ENCODE results near the gene PIM1. TPM values are rescaled to one million over a fixed set of nuclear protein-coding genes. Genes with fewer than 3 reads are reported as not detected.
A peak's percentile ranks its signal among the peaks of the same experiment; 100 is the strongest.

Gene PIM1
- total and polyA plus RNA-seq, 9 of the 15 experiments (the other 6 are each of a cell fraction or from before 2014, with no cell fraction given): 19.0 to 789 (median 212) TPM

GRCh38 chr6:37137201-37138090 lies 32.5 kb upstream of the PIM1 start (continued):
- TF ChIP-seq, protein P1, sequence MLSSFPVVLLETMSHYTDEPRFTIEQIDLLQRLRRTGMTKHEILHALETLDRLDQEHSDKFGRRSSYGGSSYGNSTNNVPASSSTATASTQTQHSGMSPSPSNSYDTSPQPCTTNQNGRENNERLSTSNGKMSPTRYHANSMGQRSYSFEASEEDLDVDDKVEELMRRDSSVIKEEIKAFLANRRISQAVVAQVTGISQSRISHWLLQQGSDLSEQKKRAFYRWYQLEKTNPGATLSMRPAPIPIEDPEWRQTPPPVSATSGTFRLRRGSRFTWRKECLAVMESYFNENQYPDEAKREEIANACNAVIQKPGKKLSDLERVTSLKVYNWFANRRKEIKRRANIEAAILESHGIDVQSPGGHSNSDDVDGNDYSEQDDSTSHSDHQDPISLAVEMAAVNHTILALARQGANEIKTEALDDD (IDR thresholded peaks at IDR 0.05): 0 out of 2 replicates have a peak, but pooled peaks have one; percentile 14
- TF ChIP-seq, protein P2, sequence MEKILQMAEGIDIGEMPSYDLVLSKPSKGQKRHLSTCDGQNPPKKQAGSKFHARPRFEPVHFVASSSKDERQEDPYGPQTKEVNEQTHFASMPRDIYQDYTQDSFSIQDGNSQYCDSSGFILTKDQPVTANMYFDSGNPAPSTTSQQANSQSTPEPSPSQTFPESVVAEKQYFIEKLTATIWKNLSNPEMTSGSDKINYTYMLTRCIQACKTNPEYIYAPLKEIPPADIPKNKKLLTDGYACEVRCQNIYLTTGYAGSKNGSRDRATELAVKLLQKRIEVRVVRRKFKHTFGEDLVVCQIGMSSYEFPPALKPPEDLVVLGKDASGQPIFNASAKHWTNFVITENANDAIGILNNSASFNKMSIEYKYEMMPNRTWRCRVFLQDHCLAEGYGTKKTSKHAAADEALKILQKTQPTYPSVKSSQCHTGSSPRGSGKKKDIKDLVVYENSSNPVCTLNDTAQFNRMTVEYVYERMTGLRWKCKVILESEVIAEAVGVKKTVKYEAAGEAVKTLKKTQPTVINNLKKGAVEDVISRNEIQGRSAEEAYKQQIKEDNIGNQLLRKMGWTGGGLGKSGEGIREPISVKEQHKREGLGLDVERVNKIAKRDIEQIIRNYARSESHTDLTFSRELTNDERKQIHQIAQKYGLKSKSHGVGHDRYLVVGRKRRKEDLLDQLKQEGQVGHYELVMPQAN (IDR thresholded peaks at IDR 0.05; ENCODE audit: borderline replicate concordance): no peak
- TF ChIP-seq MBD2 (IDR thresholded peaks at IDR 0.05; ENCODE audit: borderline replicate concordance, low read depth) (no peak), FUS (optimal IDR thresholded peaks at IDR 0.05; ENCODE audit: low read depth, low read length) (no peak), ZBTB7A (IDR thresholded peaks at IDR 0.05; ENCODE audit: borderline replicate concordance, control insufficient read depth, low read depth, low read length) (0 out of 2 replicates have a peak, but pooled peaks have one; percentile 22), TARDBP (IDR thresholded peaks at IDR 0.05) (no peak), ARHGAP35 (IDR thresholded peaks at IDR 0.05; ENCODE audit: partially characterized antibody) (no peak), BRD9 (IDR thresholded peaks at IDR 0.05; ENCODE audit: low read depth, partially characterized antibody) (no peak), DPF2 (IDR thresholded peaks at IDR 0.05) (no peak), E2F6 (IDR thresholded peaks at IDR 0.05; ENCODE audit: borderline replicate concordance in 1 of 2, extremely low read depth in 1 of 2, insufficient read depth in 1 of 2, insufficient read length in 1 of 2, low read depth in 1 of 2, low read length in 1 of 2, poor library complexity in 1 of 2, severe bottlenecking in 1 of 2) (peak in 1 of 2 experiments; percentile 37), ZSCAN32 (CRISPR knock-in tag; IDR thresholded peaks at IDR 0.05) (no peak), ZNF354B (CRISPR knock-in tag; IDR thresholded peaks at IDR 0.05) (no peak), CBX5 (IDR thresholded peaks at IDR 0.05; ENCODE audit: borderline replicate concordance, low read depth) (no peak), HDAC1 (IDR thresholded peaks at IDR 0.05) (peak in 1 of 2 experiments; percentile 43; a peak in 1 of 4 replicates), ZBTB8A (IDR thresholded peaks at IDR 0.05; ENCODE audit: partially characterized antibody) (no peak), BMI1 (IDR thresholded peaks at IDR 0.05; ENCODE audit: low read length) (no peak), CTBP1 (IDR thresholded peaks at IDR 0.05; ENCODE audit: borderline replicate concordance) (peak; percentile 38; the same call in 1 of the 2 replicates), ZNF77 (CRISPR knock-in tag; IDR thresholded peaks at IDR 0.05) (no peak), GATA2 (CRISPR knock-in tag; IDR thresholded peaks at IDR 0.05) (no peak)
- TF ChIP-seq, protein P3, sequence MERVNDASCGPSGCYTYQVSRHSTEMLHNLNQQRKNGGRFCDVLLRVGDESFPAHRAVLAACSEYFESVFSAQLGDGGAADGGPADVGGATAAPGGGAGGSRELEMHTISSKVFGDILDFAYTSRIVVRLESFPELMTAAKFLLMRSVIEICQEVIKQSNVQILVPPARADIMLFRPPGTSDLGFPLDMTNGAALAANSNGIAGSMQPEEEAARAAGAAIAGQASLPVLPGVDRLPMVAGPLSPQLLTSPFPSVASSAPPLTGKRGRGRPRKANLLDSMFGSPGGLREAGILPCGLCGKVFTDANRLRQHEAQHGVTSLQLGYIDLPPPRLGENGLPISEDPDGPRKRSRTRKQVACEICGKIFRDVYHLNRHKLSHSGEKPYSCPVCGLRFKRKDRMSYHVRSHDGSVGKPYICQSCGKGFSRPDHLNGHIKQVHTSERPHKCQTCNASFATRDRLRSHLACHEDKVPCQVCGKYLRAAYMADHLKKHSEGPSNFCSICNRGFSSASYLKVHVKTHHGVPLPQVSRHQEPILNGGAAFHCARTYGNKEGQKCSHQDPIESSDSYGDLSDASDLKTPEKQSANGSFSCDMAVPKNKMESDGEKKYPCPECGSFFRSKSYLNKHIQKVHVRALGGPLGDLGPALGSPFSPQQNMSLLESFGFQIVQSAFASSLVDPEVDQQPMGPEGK (CRISPR knock-in tag; IDR thresholded peaks at IDR 0.05; ENCODE audit: borderline replicate concordance): no peak
